ENCODE results near the gene KCNJ5.

KCNJ5 gene

GRCh38 chr11:128886406-128887124, 4.6 kb upstream of the KCNJ5 start:
- DNase-seq (ENCODE audit: low read depth in 2 of 2) = no peak
- TF ChIP-seq CTCF (IDR thresholded peaks at IDR 0.05; ENCODE audit: low read depth, low read length) = no peak
- no peak overlapping the region for H3K4me3 ChIP-seq (replicated peaks in 1 of 2; ENCODE audit: low read depth in 2 of 2, low read length in 2 of 2)

GRCh38 chr11:128888034-128888985, 2.8 kb upstream of the KCNJ5 start:
- no peak overlapping the region for H3K4me3 ChIP-seq (replicated peaks in 1 of 2; ENCODE audit: low read depth in 2 of 2, low read length in 2 of 2)
- TF ChIP-seq CTCF (IDR thresholded peaks at IDR 0.05; ENCODE audit: low read depth, low read length) = no peak

GRCh38 chr11:128889657-128890213, 1.4 kb upstream of the KCNJ5 start:
- no peak overlapping the region for H3K4me3 ChIP-seq (replicated peaks in 1 of 2; ENCODE audit: low read depth in 2 of 2, low read length in 2 of 2)
- no peak for TF ChIP-seq CTCF (IDR thresholded peaks at IDR 0.05; ENCODE audit: low read depth, low read length)
- no peak for DNase-seq (ENCODE audit: low read depth in 2 of 2)

More at GRCh38 chr11:128888034-128888985, 2.8 kb upstream of the KCNJ5 start:
- DNase-seq (ENCODE audit: low read depth in 2 of 2) = no peak

GRCh38 chr11:128890216-128890542, 977 bp upstream of the KCNJ5 start:
- H3K4me3 ChIP-seq (replicated peaks in 1 of 2; ENCODE audit: low read depth in 2 of 2, low read length in 2 of 2) = peak overlapping the region; percentile 46 to 52
- no peak for DNase-seq (ENCODE audit: low read depth in 2 of 2)
- TF ChIP-seq CTCF (IDR thresholded peaks at IDR 0.05; ENCODE audit: low read depth, low read length) = no peak

GRCh38 chr11:128891913-128892398, 800 bp downstream of the KCNJ5 start:
- no peak overlapping the region for H3K4me3 ChIP-seq (replicated peaks in 1 of 2; ENCODE audit: low read depth in 2 of 2, low read length in 2 of 2)
- DNase-seq (ENCODE audit: low read depth in 2 of 2) = no peak
- TF ChIP-seq CTCF (IDR thresholded peaks at IDR 0.05; ENCODE audit: low read depth, low read length) = no peak

- no peak for DNase-seq (ENCODE audit: low read depth in 2 of 2)
- H3K4me3 ChIP-seq (replicated peaks in 1 of 2; ENCODE audit: low read depth in 2 of 2, low read length in 2 of 2) = no peak overlapping the region
- TF ChIP-seq CTCF (IDR thresholded peaks at IDR 0.05; ENCODE audit: low read depth, low read length) = no peak
Observed at GRCh38 chr11:128892866-128893565, 1.9 kb downstream of the KCNJ5 start.
